ENCODE data around the gene ISG20L2.

GRCh38 chr1:156704166-156704711, 24.3 kb downstream of the ISG20L2 start:
- no peak for TF ChIP-seq CTCF (IDR thresholded peaks at IDR 0.05)
- TF ChIP-seq POLR2A (IDR thresholded peaks at IDR 0.05), result no peak
